NOMO-1 treated with dmso at 0.1 percent for 144 hours (cell line): ENCODE results near the gene CBX8.
"Not testable (repeated sequence)": the region's sequence is repeated elsewhere in the genome, so short reads cannot be mapped to it uniquely, and the experiment has no call there.

ENCODE experiments used
- DNase-seq: peaks from one replicate; lab custom pipeline; 2025; ENCODE audit not compliant: unreplicated experiment; lab: John Stamatoyannopoulos, UW

CBX8 gene

GRCh38 chr17:79757140-79757745 lies 39.6 kb downstream of the CBX8 start:
- no peak for DNase-seq

DNA sequence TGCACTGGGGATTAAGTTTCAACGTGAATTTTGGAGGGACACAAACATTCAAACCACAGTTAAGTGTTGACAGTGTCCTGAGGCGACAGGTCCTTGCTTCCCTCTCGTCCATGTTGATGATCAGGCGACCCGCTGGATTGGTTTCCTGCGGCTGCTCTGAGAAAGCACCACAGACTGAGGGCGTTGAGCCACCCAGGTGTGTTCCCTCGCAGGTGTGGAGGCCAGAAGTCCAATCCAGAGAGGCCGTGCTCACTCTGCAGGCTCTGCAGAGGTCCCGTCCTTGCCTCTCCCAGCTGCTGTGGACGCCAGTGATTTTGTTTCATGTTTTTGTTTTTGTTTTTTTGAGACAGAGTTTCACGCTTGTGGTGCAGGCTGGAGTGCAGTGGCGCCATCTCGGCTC lies 41.3 kb downstream of the CBX8 start:
- DNase-seq: no peak

DNA sequence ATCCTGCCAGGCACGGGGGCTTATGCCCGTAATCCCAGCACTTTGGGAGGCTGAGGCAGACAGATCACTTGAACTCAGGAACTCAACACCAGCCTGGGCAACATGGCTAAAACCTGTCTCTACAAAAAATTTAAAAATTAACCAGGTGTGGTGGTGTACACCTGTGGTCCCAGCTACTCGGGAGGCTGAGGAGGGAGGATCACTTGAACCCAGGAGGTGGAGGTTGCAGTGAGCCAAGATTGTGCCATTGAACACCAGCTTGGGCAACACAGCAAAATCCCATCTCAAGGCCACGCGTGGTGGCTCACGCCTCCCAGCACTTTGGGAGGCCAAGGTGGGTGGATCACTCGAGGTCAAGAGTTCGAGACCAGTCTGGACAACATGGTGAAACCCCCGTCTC lies 42.0 kb downstream of the CBX8 start:
- not testable (repeated sequence) for DNase-seq

DNA sequence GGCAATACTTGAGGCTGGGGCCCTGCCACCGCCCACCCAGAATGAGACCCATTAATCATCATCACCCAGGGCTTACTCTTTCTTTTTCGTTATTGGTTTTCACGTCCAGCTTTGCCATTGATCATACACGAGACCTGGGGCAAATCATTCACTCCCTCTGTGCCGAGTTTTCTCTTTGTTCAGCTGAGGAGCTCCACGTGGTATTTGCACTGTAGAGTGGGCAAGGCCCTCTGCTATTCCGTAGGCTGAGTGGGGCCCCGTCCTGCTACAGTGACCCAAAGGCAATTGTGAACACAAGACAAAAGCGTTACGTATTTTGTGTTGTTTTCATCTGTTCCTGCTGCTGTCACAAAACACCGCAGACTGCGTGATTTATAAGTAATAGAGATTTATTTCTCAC lies 42.5 kb downstream of the CBX8 start:
- no peak for DNase-seq

DNA sequence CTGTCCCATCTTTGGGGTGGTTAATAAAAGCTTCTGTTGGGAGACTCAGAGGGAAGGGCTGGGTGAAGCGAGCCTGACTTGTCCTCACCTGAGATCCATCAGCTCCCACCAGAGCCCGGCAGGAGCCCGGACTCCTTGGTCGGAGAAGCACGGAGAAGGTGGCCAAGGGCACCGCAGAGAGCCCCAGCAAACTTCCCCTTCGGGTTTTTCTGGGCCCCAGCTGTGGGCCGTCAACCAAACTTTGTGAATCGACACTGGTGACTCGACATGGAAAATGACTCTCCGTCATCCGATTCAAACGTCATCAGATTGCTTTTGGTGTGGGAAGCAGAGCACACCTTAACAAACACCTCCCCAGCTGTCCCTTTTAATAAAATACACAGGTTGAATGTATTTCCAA lies 44.7 kb downstream of the CBX8 start:
- DNase-seq: no peak

DNA sequence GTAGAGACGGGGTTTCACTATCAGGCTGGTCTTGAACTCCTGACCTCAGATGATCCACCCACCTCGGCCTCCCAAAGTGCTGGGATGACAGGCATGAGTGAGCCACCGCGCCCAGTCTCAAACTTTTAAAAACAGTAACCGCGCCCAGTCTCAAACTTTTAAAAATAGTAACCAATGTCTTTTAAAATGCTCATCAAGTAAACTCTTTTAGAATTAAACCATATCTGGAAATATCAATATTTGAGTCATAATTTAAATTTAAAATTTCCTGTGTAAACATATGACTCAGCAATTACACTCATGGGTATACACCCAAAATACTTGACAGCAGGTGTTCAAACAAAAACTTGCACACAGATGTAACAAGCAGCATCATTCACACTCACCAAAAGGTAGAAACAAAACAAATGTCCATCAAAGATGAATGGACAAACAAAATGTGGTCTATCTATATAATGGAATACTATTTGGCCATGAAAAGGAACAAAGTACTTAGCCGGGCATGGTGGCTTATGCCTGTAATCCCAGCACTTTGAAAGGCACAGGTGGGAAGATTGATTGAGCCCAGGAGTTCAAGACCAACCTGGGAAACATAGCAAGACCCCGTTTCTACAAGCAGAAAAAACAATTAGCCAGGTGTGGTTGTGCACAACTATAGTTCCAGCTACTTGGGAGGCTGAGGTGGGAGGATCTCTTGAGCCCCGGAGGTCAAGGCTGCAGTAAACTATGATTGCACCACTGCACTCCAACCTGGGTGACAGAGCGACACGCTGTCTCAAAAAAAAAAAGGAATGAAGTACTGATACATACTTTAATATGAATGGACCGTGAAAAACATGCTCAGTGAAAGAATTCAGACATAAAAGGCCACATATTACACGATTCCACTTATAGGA lies 46.0 kb downstream of the CBX8 start:
- no peak for DNase-seq

DNA sequence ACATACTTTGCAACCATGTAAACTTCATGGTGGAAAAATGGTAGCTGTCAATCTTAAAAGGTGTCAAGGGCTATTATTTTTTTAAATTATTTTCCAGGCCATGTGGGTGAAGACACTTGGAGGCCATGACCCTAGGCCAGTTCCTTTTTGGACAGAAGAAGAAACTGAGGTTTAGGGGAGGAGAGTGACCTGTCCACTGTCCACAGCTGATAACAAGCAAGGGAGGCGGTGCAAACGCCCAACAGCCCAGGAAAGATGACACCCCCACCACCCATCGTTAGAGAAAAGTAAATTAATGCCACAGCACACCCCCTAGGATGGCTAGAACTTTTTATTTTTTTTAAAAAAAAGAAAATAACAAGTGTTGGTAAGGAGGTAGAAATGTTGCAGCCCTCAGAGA lies 46.9 kb downstream of the CBX8 start:
- no peak for DNase-seq

DNA sequence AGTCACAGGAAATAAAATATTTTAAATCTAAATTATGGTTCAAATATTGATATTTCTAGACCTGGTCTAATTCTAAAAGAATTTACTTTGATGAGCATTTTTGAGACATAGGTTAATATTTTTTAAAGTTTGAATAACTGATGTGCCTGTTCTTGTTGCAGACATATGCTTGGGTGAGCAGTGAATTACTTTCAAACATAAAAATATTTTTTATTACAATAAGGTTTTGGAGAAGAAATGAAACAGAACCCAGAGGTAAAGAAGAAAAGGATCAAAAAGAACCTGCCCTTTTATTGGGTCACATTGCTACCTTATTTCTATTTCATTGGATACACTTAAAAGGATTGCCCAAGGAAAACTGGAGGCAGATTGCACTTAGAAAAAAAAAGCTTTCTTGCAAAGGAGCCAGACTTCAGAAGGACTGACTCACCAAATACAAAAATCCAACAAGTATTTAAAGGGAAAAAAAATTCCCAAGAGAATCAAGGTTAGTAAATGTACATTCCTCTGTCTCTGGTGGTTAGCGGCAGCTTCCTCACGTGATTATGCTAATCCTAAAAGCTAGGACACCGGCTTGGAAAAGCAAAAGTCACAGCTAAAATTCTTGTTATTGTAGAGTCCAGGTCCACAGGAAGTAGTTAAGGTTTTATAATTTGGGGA lies 47.6 kb downstream of the CBX8 start:
- DNase-seq: no peak

GRCh38 chr17:79748295-79749099 lies 48.4 kb downstream of the CBX8 start:
- no peak for DNase-seq

DNA sequence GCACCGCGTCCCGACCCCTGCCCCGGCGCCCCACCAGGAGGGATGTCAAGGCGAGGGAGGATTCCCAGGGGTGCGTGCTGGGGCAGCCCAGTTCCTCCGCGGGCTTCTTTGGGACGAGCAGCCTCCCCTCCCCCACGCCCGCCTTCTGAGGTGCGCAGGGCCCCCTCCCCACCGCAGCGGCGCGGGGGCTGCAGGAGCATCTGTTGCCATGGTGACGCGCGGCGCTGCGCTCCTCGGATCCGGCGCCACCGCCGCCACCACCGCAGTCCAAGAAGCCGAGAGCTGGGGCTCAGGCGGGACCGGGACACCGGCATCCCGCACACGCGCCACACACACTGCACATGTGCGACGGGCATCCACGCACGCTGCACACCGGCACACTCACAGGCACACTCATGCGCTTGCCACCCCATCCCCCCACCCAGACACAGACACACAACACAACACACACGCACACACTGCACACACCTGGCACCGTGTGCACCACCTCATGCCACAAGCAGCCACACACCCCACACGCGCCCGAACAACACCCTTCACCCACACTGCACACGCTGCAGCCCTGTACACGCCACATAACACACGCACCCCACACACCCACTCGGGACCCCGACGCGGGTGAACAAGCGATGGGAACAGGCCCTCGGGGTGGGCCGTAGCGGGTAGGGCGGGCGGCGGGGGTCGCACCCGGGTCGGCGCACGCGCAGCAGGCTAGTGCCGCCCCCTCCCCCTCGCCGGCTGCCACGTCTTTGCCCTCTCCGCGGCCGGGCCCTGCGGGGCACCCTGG lies 49.2 kb downstream of the CBX8 start:
- DNase-seq: no peak

DNA sequence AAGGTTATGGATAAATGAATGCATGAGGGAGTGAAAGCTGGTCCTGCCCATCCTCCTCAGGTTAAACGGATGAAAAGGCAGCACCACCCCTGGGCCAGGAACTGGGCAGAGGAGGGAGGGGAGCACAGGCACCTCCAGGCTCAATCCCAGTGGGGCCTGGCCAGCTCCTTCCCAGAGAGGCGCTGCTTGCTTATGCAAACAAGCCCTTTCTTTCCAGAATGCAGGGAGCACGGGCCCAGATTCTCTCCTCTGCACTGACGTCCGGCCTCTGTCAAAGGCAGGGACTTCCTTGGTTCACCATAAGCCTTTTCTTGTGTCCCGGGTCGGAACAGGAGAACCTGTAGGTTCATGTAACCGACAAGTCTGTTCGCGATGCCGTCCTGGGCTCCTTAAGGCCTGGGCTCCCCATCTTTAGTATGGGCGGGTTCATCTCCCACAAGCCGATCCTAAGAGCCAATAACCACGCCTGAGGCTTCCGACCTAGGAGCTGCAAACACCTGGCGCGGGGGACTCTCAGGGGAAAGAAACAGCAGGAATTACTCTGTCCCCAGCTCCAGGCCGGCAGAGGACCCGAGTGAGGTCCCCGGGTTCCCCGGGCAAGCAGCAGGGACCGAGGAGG lies 49.9 kb downstream of the CBX8 start:
- DNase-seq: no peak

DNA sequence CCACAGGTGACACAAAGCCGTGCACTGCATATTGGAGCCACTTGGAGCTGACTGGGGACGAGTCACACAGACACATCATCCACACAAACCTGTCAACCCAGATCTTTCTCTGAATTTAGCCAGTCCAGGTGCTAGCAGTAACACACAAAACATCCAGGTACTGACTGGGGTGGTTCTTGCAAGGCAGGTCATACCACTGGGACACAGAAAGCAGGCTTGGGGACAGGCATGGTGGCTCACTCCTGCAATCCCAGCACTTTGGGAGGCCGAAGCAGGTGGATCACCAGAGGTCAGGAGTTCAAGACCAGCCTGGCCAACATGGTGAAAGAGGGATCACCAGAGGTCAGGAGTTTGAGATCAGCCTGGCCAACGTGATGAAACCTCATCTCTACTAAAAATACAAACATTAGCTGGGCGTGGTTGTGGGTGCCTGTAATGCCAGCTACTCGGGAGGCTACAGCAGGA lies 51.2 kb downstream of the CBX8 start:
- no peak for DNase-seq

DNA sequence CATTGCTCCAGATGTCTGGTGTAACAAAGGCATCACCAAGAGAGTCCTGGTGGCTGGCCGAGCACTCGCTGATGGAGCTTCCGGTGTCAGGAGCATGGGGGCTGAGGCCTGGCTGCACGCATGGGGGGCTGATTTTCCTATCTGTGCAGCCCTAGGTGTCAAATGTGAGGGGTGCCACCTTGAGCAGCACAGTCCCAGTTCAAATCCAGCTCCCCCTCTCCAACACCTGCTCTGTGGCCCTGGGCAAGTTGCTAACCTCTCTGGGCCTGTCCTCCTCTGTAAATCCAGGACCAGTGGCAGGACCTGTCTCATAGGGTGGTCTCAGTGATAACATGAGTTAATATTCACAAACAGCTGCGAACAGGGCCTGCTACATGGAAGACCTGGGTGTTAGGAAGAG lies 53.3 kb downstream of the CBX8 start:
- no peak for DNase-seq

- DNase-seq: no peak
Observed at GRCh38 chr17:79742951-79743476, 53.9 kb downstream of the CBX8 start.

GRCh38 chr17:79742589-79742918 lies 54.3 kb downstream of the CBX8 start:
- DNase-seq: no peak
